ENCODE data around the gene DCAF17. TPM values are rescaled to one million over a fixed set of nuclear protein-coding genes. Genes with fewer than 3 reads are reported as not detected.

The DCAF17 gene
- total RNA-seq, 3 donors from 2014 or later (not counting 1 experiment from before 2014, with no cell fraction given): 20.0 to 33.8 (median 30.7) TPM

GRCh38 chr2:171407676-171408044, 26.4 kb upstream of the DCAF17 start:
- no peaks in the 10 kb centered on the region for H3K9me3 ChIP-seq (ENCODE audit: control insufficient read depth, insufficient read depth, low read length)
- Mint-ChIP-seq H3K4me3 (peak overlapping the region; percentile 11), H3K27ac (peak overlapping the region; percentile 71 to 74), H3K9me3 (peaks cover 0 to 2% of the 10 kb centered on the region in 2 donors), H3K27me3 (ENCODE audit: low read depth in 2 of 2) (no peaks in the 10 kb centered on the region), H3K4me1 (peaks cover 20 to 39% of the 10 kb centered on the region in 2 donors), H3K36me3 (no peaks in the 10 kb centered on the region)
- no peaks in the 10 kb centered on the region for H3K36me3 ChIP-seq (ENCODE audit: control insufficient read depth, insufficient read depth, low read length)
- H3K4me1 ChIP-seq (ENCODE audit: control insufficient read depth, insufficient read depth, low read length): peaks cover 13% of the 10 kb centered on the region
- intact Hi-C loops (cut with micrococcal nuclease): no loop called here
- ATAC-seq (peak in 1 of 3 donors; percentile 2), DNase-seq (no peak)
- WGBS (ENCODE audit: insufficient coverage): no CpG with 5 or more reads among the region's 1 CpG
- no peak for TF ChIP-seq CTCF (IDR thresholded peaks at IDR 0.05)
- no peak overlapping the region for H3K27ac ChIP-seq (ENCODE audit: low read length)
- no peaks in the 10 kb centered on the region for H3K27me3 ChIP-seq (ENCODE audit: control insufficient read depth, insufficient read depth, low read length)
- no peak overlapping the region for H3K4me3 ChIP-seq (ENCODE audit: low read length)

- Mint-ChIP-seq H3K36me3 (no peaks in the 10 kb centered on the region), H3K4me3 (peak overlapping the region; percentile 83), H3K9me3 (peaks cover 0 to 2% of the 10 kb centered on the region in 2 donors), H3K4me1 (peaks cover 20 to 34% of the 10 kb centered on the region in 2 donors), H3K27ac (peak overlapping the region; percentile 32 to 85), H3K27me3 (ENCODE audit: low read depth in 2 of 2) (no peaks in the 10 kb centered on the region)
- peak in 1 of 2 donors; percentile 23 for DNase-seq
- Histone ChIP-seq H3K9me3 (ENCODE audit: control insufficient read depth, insufficient read depth, low read length) (no peaks in the 10 kb centered on the region), H3K4me1 (ENCODE audit: control insufficient read depth, insufficient read depth, low read length) (peaks cover 13% of the 10 kb centered on the region), H3K27me3 (ENCODE audit: control insufficient read depth, insufficient read depth, low read length) (no peaks in the 10 kb centered on the region), H3K27ac (ENCODE audit: low read length) (no peak overlapping the region), H3K36me3 (ENCODE audit: control insufficient read depth, insufficient read depth, low read length) (no peaks in the 10 kb centered on the region), H3K4me3 (ENCODE audit: low read length) (peak overlapping the region; percentile 7)
- intact Hi-C loops (cut with micrococcal nuclease): no loop called here
- no peak for TF ChIP-seq CTCF (IDR thresholded peaks at IDR 0.05)
- ATAC-seq: peak; percentile 43 to 64 (median 53)
- WGBS (ENCODE audit: insufficient coverage): 57% methylated on average over 5 of the region's 8 CpGs
Measured at GRCh38 chr2:171409436-171409971, 24.5 kb upstream of the DCAF17 start.

GRCh38 chr2:171410101-171410500, 23.9 kb upstream of the DCAF17 start:
- no peak for DNase-seq
- no peak for ATAC-seq
- Histone ChIP-seq H3K9me3 (ENCODE audit: control insufficient read depth, insufficient read depth, low read length) (no peaks in the 10 kb centered on the region), H3K4me1 (ENCODE audit: control insufficient read depth, insufficient read depth, low read length) (peaks cover 13% of the 10 kb centered on the region), H3K4me3 (ENCODE audit: low read length) (no peak overlapping the region), H3K27ac (ENCODE audit: low read length) (no peak overlapping the region), H3K36me3 (ENCODE audit: control insufficient read depth, insufficient read depth, low read length) (no peaks in the 10 kb centered on the region), H3K27me3 (ENCODE audit: control insufficient read depth, insufficient read depth, low read length) (no peaks in the 10 kb centered on the region)
- Mint-ChIP-seq H3K36me3 (no peaks in the 10 kb centered on the region), H3K27ac (peak overlapping the region; percentile 12 to 31), H3K4me1 (peaks cover 20 to 28% of the 10 kb centered on the region in 2 donors), H3K27me3 (ENCODE audit: low read depth in 2 of 2) (no peaks in the 10 kb centered on the region), H3K9me3 (peaks cover 0 to 2% of the 10 kb centered on the region in 2 donors), H3K4me3 (no peak overlapping the region)
- TF ChIP-seq CTCF (IDR thresholded peaks at IDR 0.05): no peak
- 95% methylated on average over 2 of the region's 4 CpGs for WGBS (ENCODE audit: insufficient coverage)
- intact Hi-C loops (cut with micrococcal nuclease): loop anchor here (10.0 kb wide), 1 partner anchor 255 kb away; no protein-coding TSS in a partner anchor

GRCh38 chr2:171410624-171411023, 23.4 kb upstream of the DCAF17 start:
- DNase-seq (no peak), ATAC-seq (no peak)
- no peaks in the 10 kb centered on the region for H3K9me3 ChIP-seq (ENCODE audit: control insufficient read depth, insufficient read depth, low read length)
- Mint-ChIP-seq H3K27me3 (ENCODE audit: low read depth in 2 of 2) (no peaks in the 10 kb centered on the region), H3K4me3 (no peak overlapping the region), H3K4me1 (peaks cover 20 to 25% of the 10 kb centered on the region in 2 donors), H3K9me3 (peaks cover 0 to 2% of the 10 kb centered on the region in 2 donors), H3K27ac (peak overlapping the region; percentile 12 to 31), H3K36me3 (no peaks in the 10 kb centered on the region)
- peaks cover 13% of the 10 kb centered on the region for H3K4me1 ChIP-seq (ENCODE audit: control insufficient read depth, insufficient read depth, low read length)
- intact Hi-C loops (cut with micrococcal nuclease): loop anchor here (10.0 kb wide), 1 partner anchor 256 kb away; no protein-coding TSS in a partner anchor
- no peaks in the 10 kb centered on the region for H3K36me3 ChIP-seq (ENCODE audit: control insufficient read depth, insufficient read depth, low read length)
- no peak overlapping the region for H3K4me3 ChIP-seq (ENCODE audit: low read length)
- TF ChIP-seq CTCF (IDR thresholded peaks at IDR 0.05): no peak
- H3K27ac ChIP-seq (ENCODE audit: low read length): no peak overlapping the region
- no peaks in the 10 kb centered on the region for H3K27me3 ChIP-seq (ENCODE audit: control insufficient read depth, insufficient read depth, low read length)
